HFF-Myc (cell line): Measurements from ENCODE around the gene TENT4A.

ENCODE experiments used
- DNase-seq: peaks from one replicate; pipeline ENCODE4 v3.0.0-alpha.2; 2011; ENCODE audit warnings: low read depth; ENCODE audit errors: extremely low read depth
- H3K4me3 ChIP-seq: replicated peaks from 2 replicates; pipeline ENCODE4 v1.5.1; 2011; ENCODE audit warnings: low read depth, mild to moderate bottlenecking, control low read depth, low read length
- CTCF ChIP-seq: IDR thresholded peaks from 2 replicates; pipeline ENCODE4 v1.5.1; 2012; ENCODE audit warnings: mild to moderate bottlenecking, low read depth, low read length, control low read depth; ENCODE audit errors: missing control alignments

TENT4A gene

GRCh38 chr5:6801236-6801635 is 88.0 kb downstream of the TENT4A start:
- no peak for DNase-seq
- no peak overlapping the region for H3K4me3 ChIP-seq
- no peak for TF ChIP-seq CTCF

GRCh38 chr5:6803981-6804550 is 90.8 kb downstream of the TENT4A start:
- no peak for TF ChIP-seq CTCF
- no peak for DNase-seq
- no peak overlapping the region for H3K4me3 ChIP-seq

GRCh38 chr5:6804766-6805501 is 91.7 kb downstream of the TENT4A start:
- DNase-seq = no peak
- no peak overlapping the region for H3K4me3 ChIP-seq
- no peak for TF ChIP-seq CTCF

GRCh38 chr5:6805841-6806240 is 92.6 kb downstream of the TENT4A start:
- no peak for DNase-seq
- no peak for TF ChIP-seq CTCF
- H3K4me3 ChIP-seq = no peak overlapping the region
